GM10266 (cell line): ENCODE measurements around the gene DOK6.
"Not testable (repeated sequence)": the region's sequence is repeated elsewhere in the genome, so short reads cannot be mapped to it uniquely, and the experiment has no call there.

Experiments
- DNase-seq: peaks from one replicate; pipeline ENCODE4 v3.0.0; 2012; ENCODE audit errors: extremely low spot score
- CTCF ChIP-seq: IDR thresholded peaks from 2 replicates; pipeline ENCODE4 v1.5.1; 2012; ENCODE audit warnings: mild to moderate bottlenecking, low read depth; ENCODE audit not compliant: control insufficient read depth, insufficient read depth; ENCODE audit errors: missing control alignments

DOK6 gene

GRCh38 chr18:69820538-69820937, 419.9 kb downstream of the DOK6 start:
- DNase-seq, result no peak
- TF ChIP-seq CTCF, result no peak

- no peak for DNase-seq
- TF ChIP-seq CTCF, result no peak
Observed at GRCh38 chr18:69830189-69830588, 429.5 kb downstream of the DOK6 start.

- not testable (repeated sequence) for DNase-seq
Observed at GRCh38 chr18:69834980-69835379, 434.3 kb downstream of the DOK6 start.

GRCh38 chr18:69838003-69838402, 437.3 kb downstream of the DOK6 start:
- TF ChIP-seq CTCF, result no peak
- no peak for DNase-seq

- TF ChIP-seq CTCF, result no peak
- DNase-seq, result no peak
Observed at GRCh38 chr18:69838620-69839411, 438.1 kb downstream of the DOK6 start.

- DNase-seq, result no peak
Observed at GRCh38 chr18:69839497-69839896, 438.8 kb downstream of the DOK6 start.

GRCh38 chr18:69840001-69840400, 439.3 kb downstream of the DOK6 start:
- no peak for DNase-seq
- TF ChIP-seq CTCF, result no peak

More at GRCh38 chr18:69839497-69839896, 438.8 kb downstream of the DOK6 start:
- TF ChIP-seq CTCF, result no peak
